ENCODE results near the gene CCDC7.

DNA sequence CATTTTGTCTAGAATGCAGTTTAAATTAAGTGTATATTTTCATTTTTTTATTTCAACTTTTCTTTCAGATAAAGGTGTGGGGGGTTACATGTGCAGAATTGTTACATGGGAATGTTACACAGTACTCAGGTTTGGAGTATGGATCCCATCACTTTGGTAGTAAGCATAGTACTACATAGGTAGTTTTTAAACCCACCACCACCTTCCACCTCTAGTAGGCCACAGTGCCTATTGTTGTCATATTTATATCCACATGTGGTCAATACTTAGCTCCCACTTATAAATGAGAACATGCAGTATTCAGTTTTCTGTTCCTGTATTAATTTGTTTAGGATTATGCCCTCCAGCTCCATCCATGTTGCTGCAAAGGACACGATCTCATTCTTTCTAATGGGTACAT is 200.6 kb downstream of the CCDC7 start:
- TF ChIP-seq GATA2 (IDR thresholded peaks at IDR 0.05; ENCODE audit: low read depth, low read length), result no peak
- no peak for TF ChIP-seq GATA3 (IDR thresholded peaks at IDR 0.05; ENCODE audit: low read depth, low read length)

All from SH-SY5Y (cell line).